H1 (cell line): ENCODE data around the gene AKAP9. TPM values are rescaled to one million over a fixed set of nuclear protein-coding genes. Genes with fewer than 3 reads are reported as not detected.

Experiments
- BRCA1 ChIP-seq: IDR thresholded peaks from 2 replicates; pipeline ENCODE4 v1.6.1; 2012; ENCODE audit warnings: low read depth, low read length, improper control_type of control experiment
- CBX5 ChIP-seq: fragments of 300-800, 300-1000 bp; sonication (generic); IDR thresholded peaks from 2 replicates; pipeline ENCODE4 v1.7.1; 2016; ENCODE audit warnings: antibody characterized with exemption, low read length, low read depth
- CHD7 ChIP-seq: fragments of 300-600 bp; sonication (generic); IDR thresholded peaks from 2 replicates; pipeline ENCODE4 v1.7.1; 2012; ENCODE audit warnings: low read length, moderate library complexity, mild to moderate bottlenecking, inconsistent platforms; ENCODE audit not compliant: insufficient replicate concordance
- CREB1 ChIP-seq: IDR thresholded peaks from 2 replicates; pipeline ENCODE4 v1.6.1; 2012; ENCODE audit warnings: inconsistent platforms
- EP300 ChIP-seq, 2 experiments: IDR thresholded peaks; 1 replicate in 1 of 2; 2 replicates in 1 of 2; pipeline ENCODE4 v1.6.1; 2011 to 2012; ENCODE audit warnings: low read depth in 2 of 2, low read length in 2 of 2, mild to moderate bottlenecking in 2 of 2, borderline replicate concordance in 1 of 2, inconsistent platforms in 1 of 2, moderate library complexity in 1 of 2
- KDM1A ChIP-seq: fragments of 200-600, 300-600 bp; sonication (generic); IDR thresholded peaks from 2 replicates; pipeline ENCODE4 v1.7.1; 2016; ENCODE audit warnings: mild to moderate bottlenecking, low read length, borderline replicate concordance
- KDM5A ChIP-seq: fragments of 200-600 bp; IDR thresholded peaks from 2 replicates; pipeline ENCODE4 v1.7.1; 2012; ENCODE audit warnings: mild to moderate bottlenecking, low read length, inconsistent platforms, mixed read lengths
- RNF2 ChIP-seq: fragments of 200-900, 300-1000 bp; sonication (generic); IDR thresholded peaks from 2 replicates; pipeline ENCODE4 v1.7.1; 2016; ENCODE audit warnings: borderline replicate concordance, low read depth, mild to moderate bottlenecking, antibody characterized with exemption, low read length; ENCODE audit not compliant: poor library complexity, severe bottlenecking; ENCODE audit errors: missing control alignments
- SP4 ChIP-seq: IDR thresholded peaks from 2 replicates; pipeline ENCODE4 v1.6.1; 2012; ENCODE audit warnings: low read length, inconsistent platforms
- SRF ChIP-seq: IDR thresholded peaks from 2 replicates; pipeline ENCODE4 v1.6.1; 2011; ENCODE audit warnings: mild to moderate bottlenecking, low read depth, low read length, moderate library complexity
- TAF1 ChIP-seq: IDR thresholded peaks from 2 replicates; pipeline ENCODE4 v1.6.1; 2011; ENCODE audit warnings: mild to moderate bottlenecking, low read depth, low read length
- TBP ChIP-seq: IDR thresholded peaks from 2 replicates; pipeline ENCODE4 v1.6.1; 2011; ENCODE audit warnings: low read depth, low read length, improper control_type of control experiment
- YY1 ChIP-seq: IDR thresholded peaks from 2 replicates; pipeline ENCODE4 v1.6.1; 2011; ENCODE audit warnings: low read depth, mild to moderate bottlenecking, low read length
- polyA plus RNA-seq, 7 experiments: library from polyadenylated mRNA; depleted of rRNA in 3 of 7; stranded (reverse) in 5 of 7; unstranded in 2 of 7; fragments of >200 nt in 5 of 7; fragments of 200-250 nt in 2 of 7; gene quantifications; 1 replicate in 5 of 7; 2 replicates in 1 of 7; 4 replicates in 1 of 7; pipeline versions ENCODE4 v1.2.1 to v1.2.3, GENCODE V29; 2011 to 2013; ENCODE audit warnings: missing spikeins in 2 of 7, mixed read lengths in 2 of 7
- total RNA-seq: library from RNA; stranded (reverse); fragmentation: NEBNext Ultra II Directional; extraction: Animal tissue kit (Norgen Biotek cat#: 25700); gene quantifications from 2 replicates; pipeline ENCODE4 v1.2.1, GENCODE V29; 2021

The AKAP9 gene
- total and polyA plus RNA-seq, 2 of the 8 experiments (the other 6 are each of a cell fraction or from before 2014, with no cell fraction given): 6.2 to 26.3 TPM

- no peak for TF ChIP-seq CHD7
- TF ChIP-seq TAF1: no peak
- TF ChIP-seq KDM5A: no peak
- TF ChIP-seq SP4: no peak
- TF ChIP-seq KDM1A: no peak
- TF ChIP-seq BRCA1: no peak
- no peak for TF ChIP-seq TBP
- TF ChIP-seq SRF: no peak
- TF ChIP-seq CBX5: no peak
- no peak for TF ChIP-seq CREB1
- no peak for TF ChIP-seq EP300 (IDR thresholded peaks at IDR 0.05; ENCODE audit: borderline replicate concordance in 1 of 2, low read depth in 2 of 2, low read length in 2 of 2)
- TF ChIP-seq RNF2: no peak
- no peak for TF ChIP-seq YY1
Observed at GRCh38 chr7:92058899-92059298, 118.2 kb downstream of the AKAP9 start (continued).
